NCI-H146 treated with DMSO at 0.1 percent for 48 hours (cell line): ENCODE data around the gene CCDC33.

ENCODE experiments used
- DNase-seq: peaks from one replicate; lab custom pipeline; 2025; ENCODE audit not compliant: unreplicated experiment; lab: John Stamatoyannopoulos, UW

CCDC33 gene

GRCh38 chr15:74228723-74229081, 7.4 kb upstream of the CCDC33 start:
- no peak for DNase-seq

DNA sequence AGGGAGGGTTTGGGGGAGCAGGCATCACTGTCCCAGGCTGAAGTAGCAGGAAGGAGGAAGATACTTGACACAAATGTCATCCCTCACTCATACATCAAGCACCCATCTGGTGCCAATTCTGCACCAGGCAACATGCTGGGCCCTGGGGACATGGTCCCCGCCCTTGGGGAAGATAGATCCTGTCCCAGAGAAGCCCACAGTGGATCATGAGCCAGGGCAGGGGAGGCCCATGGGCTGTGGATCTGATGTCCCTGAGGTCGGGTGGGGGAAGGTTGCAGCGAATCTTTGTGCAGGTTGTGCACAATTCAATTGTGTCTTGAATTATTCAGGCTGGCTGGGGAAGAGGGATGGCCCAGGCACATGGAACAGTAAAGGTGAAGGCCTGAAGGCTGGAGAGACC, 6.4 kb upstream of the CCDC33 start:
- no peak for DNase-seq

DNA sequence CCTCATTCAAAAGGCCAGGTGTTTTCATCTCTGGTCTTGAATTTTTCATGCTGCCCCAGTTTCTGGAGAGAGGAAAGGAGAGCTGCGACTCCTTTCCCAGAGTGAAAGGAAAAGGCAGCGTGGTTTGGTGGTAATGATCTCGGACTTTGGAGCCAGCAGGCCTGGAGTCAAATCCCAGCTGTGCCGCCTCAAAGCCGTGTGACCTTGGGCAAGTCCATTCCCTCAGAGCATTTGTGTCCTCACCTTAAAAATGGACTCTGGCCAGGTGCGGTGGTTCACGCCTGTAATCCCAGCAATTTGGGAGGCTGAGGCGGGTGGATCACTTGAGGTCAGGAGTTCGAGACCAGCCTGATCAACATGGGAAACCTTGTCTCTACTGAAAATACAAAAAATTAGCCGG, 4.7 kb upstream of the CCDC33 start:
- no peak for DNase-seq

GRCh38 chr15:74233373-74233772, 2.8 kb upstream of the CCDC33 start:
- no peak for DNase-seq

DNA sequence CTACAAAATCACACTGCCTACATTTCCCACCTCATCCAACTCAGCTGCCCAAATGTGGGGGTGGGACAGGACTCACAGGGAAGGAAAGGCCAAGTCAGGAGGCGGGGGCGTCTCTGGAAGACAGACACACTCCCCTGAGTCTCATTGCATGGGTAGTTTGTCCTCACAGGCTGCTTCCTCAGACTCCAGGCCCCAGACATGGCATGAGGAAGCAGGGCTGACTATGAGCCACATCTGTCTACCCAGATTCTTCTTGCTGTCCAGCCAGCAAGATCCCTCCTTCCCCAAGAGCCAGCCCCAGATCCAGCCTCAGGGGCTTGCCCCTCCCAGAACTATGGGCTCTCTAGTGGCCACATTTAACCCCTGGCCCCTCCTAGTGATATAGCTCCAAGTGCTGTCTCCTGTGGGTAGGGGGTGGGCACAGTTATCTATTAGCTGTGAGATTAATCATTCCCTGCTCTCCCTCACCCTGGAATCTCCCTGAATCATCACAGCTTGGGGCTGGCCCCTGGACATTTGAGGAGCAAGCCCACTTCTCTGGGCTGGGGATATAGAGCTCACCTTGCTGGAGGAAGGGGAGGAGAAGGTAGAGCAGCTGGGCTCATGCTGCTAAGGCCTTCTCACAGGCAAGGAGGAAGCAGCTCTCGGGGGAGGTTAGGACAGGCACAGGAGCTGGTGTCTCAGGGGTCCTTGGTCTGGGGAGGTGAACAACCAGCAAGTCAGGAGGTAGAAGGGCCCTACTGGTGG, 2.1 kb upstream of the CCDC33 start:
- no peak for DNase-seq

DNA sequence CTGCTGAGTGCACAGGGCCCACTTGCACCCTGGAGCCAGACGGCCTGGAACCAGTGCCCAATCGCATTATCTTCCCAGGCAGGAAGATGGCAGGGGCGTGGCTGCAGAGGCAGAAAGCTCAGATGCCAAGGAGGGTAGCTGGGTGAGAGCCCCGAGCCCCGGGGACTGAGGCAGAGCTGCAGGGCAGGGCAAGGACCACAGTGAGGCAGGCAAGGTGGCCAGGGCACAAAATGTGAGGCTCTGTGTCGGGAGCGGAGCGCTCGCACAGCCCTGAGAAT, 1.6 kb upstream of the CCDC33 start:
- DNase-seq = no peak

GRCh38 chr15:74239051-74239705, 3.1 kb downstream of the CCDC33 start:
- DNase-seq = no peak

DNA sequence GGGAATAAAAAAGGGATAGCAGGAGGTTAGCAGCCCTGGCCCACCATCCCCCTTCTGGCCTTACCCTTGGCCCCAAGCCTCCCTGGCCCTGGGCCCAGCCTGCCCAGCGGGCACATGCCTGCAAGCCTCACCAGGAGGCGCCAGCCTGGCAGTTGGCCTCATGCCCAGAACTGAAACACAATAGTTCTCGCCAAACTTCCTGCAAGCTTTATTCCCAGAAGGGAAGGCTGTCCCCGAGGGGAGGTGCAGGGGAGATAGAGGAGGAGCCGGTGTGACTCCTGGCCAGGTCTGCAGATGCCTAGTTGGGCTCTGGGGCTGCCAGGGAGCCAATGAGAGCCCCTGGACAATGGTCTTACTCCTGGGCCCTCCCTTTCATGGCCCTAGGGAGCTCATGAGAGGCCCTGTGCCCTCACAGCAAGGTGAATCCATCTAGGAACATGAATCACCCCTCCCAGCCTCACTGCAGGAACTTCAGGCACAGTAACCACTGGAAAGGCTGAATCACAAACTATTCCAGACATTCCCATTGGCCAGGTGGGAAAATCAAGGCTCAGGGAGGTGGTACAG, 4.0 kb downstream of the CCDC33 start:
- peak; percentile 85 for DNase-seq

- no peak for DNase-seq
Observed at GRCh38 chr15:74240897-74241614, 4.9 kb downstream of the CCDC33 start.

- DNase-seq = no peak
Observed at GRCh38 chr15:74242441-74243185, 6.5 kb downstream of the CCDC33 start.

GRCh38 chr15:74243431-74243830, 7.3 kb downstream of the CCDC33 start:
- DNase-seq = no peak

DNA sequence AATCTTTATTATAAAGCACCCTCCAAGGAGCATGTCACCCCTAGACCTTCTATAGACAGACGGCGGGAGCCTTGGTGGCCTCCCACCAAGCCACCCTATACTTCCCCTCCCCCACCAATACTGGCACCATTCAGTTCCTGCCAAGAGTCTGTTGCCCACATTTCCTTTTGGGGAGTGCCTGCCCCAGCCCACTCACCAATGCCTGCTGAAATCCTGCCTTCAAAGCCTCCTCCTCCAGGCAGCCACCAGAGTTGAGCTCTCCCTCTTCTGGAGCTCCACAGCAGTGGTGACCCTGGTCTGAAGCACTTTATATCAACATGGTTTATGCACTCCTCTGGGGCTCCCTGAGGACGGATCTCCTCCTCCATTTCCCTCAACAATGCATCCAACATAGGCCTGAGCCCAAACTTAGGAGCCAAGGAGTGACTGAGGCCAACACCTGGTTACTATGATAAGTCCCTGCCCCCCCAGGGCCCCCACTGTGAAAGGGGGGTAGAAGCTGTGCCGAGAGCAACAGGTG, 8.8 kb downstream of the CCDC33 start:
- no peak for DNase-seq

GRCh38 chr15:74245342-74245931, 9.3 kb downstream of the CCDC33 start:
- peak; percentile 70 for DNase-seq

GRCh38 chr15:74250266-74250665, 14.1 kb downstream of the CCDC33 start:
- DNase-seq = no peak

GRCh38 chr15:74251131-74251811, 15.1 kb downstream of the CCDC33 start:
- no peak for DNase-seq

GRCh38 chr15:74252291-74252690, 16.2 kb downstream of the CCDC33 start:
- DNase-seq = no peak

- no peak for DNase-seq
Observed at GRCh38 chr15:74252721-74253120, 16.6 kb downstream of the CCDC33 start.

- no peak for DNase-seq
Observed at GRCh38 chr15:74253211-74253921, 17.2 kb downstream of the CCDC33 start.

DNA sequence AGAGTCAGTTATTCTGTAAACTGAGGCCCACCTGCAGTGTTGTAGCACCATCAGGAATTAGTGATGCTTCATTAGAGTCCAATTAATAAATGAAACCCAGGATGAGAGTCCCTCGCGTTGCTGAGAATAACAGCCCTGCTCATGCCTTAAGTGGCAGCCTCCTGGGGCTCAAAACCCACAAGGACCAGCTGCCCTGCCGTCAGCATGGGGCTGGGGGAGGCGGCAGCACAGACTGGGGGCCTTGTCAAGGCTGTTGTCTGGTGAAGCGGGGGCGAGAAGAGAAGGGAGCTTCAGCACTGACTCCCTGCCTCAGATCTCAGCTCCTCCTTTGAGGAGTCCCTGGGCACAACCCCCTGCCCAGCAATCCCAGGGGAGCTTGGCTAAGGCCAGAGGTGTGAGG, 21.0 kb downstream of the CCDC33 start:
- DNase-seq = no peak

DNA sequence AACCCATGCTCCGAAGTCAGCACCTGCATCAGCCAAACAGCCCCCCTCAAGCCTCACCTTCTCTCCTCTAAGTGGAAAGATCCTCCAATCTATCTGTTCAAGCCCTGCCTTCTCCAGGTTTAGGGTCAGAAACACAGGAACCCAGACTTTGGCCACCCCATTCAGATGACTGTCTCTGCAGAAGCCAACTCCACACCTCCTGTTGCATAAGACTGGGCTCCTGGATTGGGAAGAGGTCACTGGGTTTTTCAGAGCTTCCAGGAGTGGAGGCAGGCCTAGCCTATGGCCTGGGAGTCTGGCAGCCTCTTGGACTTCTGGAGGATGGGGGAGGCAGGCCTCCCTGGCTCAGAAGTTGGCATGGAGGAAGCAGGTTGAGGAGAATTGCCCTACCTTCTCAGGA, 21.5 kb downstream of the CCDC33 start:
- DNase-seq = no peak
